Measurements from ENCODE around the gene ADAMTS17.

DNA sequence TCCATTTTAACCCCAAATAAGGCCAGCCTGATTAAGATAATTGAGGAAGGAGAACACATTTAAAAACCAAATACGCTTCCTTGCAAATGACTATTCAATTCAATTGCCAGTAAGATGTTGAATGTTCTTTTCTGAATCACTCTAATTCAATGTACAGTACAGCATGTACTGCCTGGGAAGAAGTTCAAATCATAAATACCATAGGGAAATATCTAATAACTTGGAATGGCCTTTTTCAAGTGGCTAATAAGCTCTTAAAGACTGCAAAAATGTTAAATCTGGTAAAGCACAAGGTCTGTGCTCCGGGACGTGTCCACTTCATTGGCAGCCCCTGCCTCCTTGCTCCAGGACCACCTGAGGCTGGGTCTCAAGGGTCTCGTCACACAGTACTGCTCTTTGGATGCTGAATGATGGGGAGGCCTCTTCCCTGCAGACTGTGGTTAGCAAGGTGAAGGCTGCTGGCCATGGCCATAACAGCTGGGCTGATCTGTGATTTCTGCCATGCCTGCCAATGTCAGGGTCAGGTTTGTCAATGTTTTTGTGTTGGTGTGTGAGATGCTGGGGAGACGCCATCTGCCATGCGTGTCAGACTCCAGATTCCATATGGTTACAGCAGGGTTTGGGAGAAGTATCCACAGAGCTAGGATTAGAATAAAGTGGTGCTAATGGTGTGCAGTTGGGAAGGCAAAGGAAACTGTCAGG, 300.5 kb downstream of the ADAMTS17 start:
- TF ChIP-seq CTCF (IDR thresholded peaks at IDR 0.05), result no peak
- TF ChIP-seq POLR2A (IDR thresholded peaks at IDR 0.05), result no peak

Data from heart left ventricle (tissue), 13 donors.